HG02884 (cell line): ENCODE results near the gene SCAF8.

ENCODE experiments used
- ATAC-seq: cut with Tn5 transposase; IDR thresholded peaks from one replicate; pipeline ENCODE4 v1.9.1; 2021; ENCODE audit warnings: mild to moderate bottlenecking, moderate library complexity; ENCODE audit not compliant: unreplicated experiment

Gene SCAF8

GRCh38 chr6:154822947-154823558 is 89.8 kb downstream of the SCAF8 start:
- no peak for ATAC-seq

- ATAC-seq, result no peak
Measured at GRCh38 chr6:154824076-154824475, 90.9 kb downstream of the SCAF8 start.

GRCh38 chr6:154829970-154830369 is 96.8 kb downstream of the SCAF8 start:
- ATAC-seq, result no peak

GRCh38 chr6:154830771-154831170 is 97.6 kb downstream of the SCAF8 start:
- ATAC-seq, result no peak

GRCh38 chr6:154835307-154835706 is 102.1 kb downstream of the SCAF8 start:
- ATAC-seq, result no peak

GRCh38 chr6:154839546-154839945 is 106.3 kb downstream of the SCAF8 start:
- ATAC-seq, result no peak

GRCh38 chr6:154840363-154840762 is 107.1 kb downstream of the SCAF8 start:
- ATAC-seq, result no peak

GRCh38 chr6:154841109-154841508 is 107.9 kb downstream of the SCAF8 start:
- no peak for ATAC-seq

- no peak for ATAC-seq
Measured at GRCh38 chr6:154842833-154843232, 109.6 kb downstream of the SCAF8 start.

GRCh38 chr6:154847318-154847717 is 114.1 kb downstream of the SCAF8 start:
- ATAC-seq, result no peak

- no peak for ATAC-seq
Measured at GRCh38 chr6:154848580-154848979, 115.4 kb downstream of the SCAF8 start.

- ATAC-seq, result no peak
Measured at GRCh38 chr6:154849475-154849874, 116.3 kb downstream of the SCAF8 start.

GRCh38 chr6:154852687-154853086 is 119.5 kb downstream of the SCAF8 start:
- no peak for ATAC-seq

- ATAC-seq, result no peak
Measured at GRCh38 chr6:154857529-154857928, 124.3 kb downstream of the SCAF8 start.

- ATAC-seq, result no peak
Measured at GRCh38 chr6:154861825-154862224, 128.6 kb downstream of the SCAF8 start.

- ATAC-seq, result no peak
Measured at GRCh38 chr6:154862536-154862935, 129.3 kb downstream of the SCAF8 start.

- no peak for ATAC-seq
Measured at GRCh38 chr6:154864066-154864430, 130.8 kb downstream of the SCAF8 start.

- no peak for ATAC-seq
Measured at GRCh38 chr6:154865291-154865690, 132.1 kb downstream of the SCAF8 start.

GRCh38 chr6:154868143-154868594 is 135.0 kb downstream of the SCAF8 start:
- ATAC-seq, result no peak

GRCh38 chr6:154872542-154873114 is 139.4 kb downstream of the SCAF8 start:
- ATAC-seq, result no peak

- ATAC-seq, result no peak
Measured at GRCh38 chr6:154873546-154873945, 140.3 kb downstream of the SCAF8 start.

GRCh38 chr6:154874773-154875592 is 141.8 kb downstream of the SCAF8 start:
- no peak for ATAC-seq
